HG03342 (cell line): ENCODE results near the gene MOB3A.
A peak's percentile ranks its signal among the peaks of the same experiment; 100 is the strongest.

Experiments
- ATAC-seq: cut with Tn5 transposase; IDR thresholded peaks from one replicate; pipeline ENCODE4 v1.9.1; 2021; ENCODE audit warnings: mild to moderate bottlenecking, moderate library complexity; ENCODE audit not compliant: unreplicated experiment

Gene MOB3A

DNA sequence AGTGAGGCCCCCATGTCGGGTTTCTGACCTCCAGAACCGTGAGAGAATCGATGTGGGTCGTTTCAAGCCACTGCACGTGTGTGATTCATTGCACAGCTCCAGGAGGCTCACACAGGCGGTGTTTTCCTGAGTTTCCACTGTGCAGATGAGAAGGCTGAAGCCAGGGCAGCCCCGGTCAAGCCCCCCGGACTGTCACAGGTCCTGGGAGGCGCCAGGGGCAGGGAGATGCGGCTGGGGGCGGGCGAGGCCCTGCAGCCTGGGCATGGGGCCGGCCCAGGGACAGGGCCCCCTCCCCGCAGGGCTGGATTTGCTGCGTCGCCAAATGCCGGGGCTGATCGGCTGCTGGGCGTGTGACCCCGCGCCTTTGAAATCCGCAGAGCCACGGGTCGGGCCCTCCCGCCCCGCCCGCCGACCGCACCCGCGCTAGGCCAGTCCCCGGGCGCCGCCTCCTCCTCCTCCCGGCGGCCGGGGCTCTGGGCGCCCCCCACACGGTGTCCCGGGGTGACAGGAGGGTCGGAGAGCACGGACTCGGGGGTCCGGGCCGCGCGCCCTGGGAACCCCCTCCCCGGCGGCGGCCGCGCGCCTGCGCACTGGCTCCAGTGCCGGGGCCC is 35.1 kb downstream of the MOB3A start:
- ATAC-seq: peak; percentile 27

DNA sequence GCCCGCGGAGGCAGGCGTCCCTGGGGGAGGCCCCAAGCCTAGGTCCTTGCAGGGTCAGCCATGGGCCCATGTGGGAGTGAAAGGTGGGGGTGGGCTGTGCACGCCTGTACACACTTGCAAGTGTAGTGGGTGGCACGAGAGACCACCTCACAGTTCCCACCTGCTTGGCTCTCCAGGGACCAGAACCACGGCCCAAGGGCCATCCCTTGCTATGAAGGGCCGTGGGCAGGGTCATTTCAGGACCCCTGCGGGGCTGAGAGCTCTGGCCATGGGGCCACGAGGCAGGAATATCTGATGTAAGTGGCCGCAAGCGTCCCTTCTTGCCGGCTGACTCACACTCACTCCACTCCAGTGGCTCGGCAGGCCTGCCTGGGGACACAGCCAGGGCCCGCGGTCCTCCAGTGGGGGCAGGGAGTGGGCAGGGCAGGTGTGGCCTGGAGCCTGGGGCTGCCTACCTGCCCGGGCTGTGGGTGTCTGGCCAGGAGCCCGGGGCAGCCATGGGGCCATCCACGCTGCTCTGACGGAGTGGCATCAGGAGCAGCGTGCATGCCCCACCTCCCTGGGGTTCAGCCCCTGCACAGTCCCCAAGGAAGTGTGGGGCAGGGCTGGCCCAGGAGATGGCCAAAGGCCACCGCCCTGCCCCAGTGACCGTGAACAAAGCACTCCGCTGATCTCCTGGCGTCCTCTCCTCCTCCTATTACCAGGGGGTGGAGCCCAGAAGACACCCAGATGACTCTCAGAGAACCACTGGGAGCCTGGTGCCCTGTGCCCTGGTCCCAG is 36.5 kb downstream of the MOB3A start:
- ATAC-seq: no peak

DNA sequence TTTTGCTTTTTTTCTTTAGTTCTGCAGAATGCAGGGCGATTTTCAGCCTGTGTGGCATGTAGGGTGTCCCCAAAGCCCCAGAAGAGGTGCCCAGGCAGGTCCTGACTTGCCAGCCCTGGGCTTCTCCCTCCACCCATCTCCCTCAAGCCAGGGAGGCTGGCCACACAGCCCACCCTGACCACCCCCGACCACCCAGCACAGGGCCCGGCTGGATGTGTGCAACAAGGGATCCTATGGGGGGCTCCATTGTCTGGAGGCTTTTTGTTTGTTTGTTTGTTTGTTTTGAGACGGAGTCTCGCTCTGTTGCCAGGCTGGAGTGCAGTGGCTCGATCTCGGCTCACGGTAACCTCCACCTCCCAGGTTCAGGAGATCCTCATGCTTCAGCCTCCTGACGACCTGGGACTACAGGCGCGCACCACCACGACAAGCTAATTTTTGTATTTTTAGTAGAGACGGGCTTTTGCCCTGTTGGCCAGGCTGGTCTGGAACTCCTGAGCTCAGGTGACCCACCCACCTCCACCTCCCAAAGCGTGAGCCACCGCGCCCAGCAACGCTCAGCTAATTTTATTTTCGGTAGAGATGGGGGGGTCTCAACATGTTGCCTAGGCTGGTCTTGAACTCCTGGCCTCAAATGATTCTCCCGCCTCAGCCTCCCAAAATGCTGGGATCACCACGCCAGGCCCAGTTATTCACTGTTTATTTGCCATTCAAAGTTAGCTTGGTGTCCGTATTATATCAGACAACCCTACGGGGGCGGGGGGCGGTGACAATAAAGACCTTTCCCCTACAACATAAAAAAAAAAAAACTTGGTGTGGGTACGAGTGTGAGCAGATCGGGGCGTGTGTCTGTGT is 37.3 kb downstream of the MOB3A start:
- ATAC-seq: no peak

DNA sequence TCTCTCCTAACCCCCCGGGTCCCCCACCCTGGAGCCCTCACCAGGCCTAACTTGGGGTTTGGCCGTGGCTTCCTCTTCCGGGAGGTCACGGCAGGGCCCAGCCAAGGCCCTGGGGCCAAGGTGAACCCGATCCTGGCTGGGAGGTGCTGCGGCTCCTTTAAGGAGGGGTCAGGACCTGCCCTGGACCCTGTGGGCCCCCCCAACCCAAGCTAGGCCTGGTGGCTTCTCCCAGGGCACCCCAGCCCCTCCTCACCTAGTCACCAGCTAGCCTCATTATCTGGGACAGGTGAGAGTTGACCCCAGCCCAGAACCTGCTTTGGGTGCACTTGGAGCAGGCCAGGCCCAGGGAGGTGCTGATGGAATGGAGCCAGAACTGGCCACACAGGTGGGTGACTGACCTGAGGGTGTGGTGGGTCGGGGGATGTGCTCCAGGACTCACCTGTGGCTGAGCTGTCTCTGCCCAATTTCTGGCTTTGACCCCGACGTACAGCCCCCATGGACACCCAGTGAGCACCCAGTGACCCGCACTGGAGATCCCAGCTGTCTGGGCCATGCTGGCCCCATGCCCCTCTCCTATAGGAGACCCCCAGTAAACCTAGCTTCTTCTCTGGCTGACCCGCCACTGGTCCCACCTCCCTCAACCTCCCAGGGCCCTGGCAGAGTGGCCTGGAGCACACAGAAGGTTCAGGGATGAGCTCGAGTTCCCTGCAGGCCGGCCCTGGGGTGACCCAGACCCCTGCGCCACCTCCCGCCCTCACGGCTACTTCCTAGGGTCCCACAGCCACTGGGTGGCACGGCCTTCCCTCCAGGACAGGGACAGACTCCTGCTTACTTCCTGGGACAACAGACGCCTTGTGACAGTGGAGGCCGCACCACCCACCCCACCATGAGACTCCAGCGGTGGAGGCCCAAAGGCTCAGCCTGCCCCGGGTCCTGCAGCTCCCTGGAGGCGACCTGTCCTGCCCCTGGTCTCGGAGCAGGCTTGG is 38.3 kb downstream of the MOB3A start:
- no peak for ATAC-seq

DNA sequence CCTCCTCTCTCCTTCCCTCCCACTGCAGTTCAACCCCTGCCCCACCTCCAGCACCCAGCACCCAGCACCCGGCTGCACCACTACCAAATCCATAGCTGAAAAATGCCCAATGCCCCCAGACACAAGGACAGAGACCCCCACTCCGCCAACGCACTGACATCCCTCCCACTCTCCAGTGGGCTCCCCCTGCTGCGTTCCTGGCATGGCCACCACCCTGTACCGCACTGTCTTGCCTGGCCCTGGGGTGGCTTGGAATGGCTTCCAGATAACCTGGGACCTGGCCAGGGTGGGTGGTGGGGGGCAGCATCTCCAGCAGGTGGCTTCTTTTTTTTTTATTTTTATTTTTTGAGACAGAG is 39.3 kb downstream of the MOB3A start:
- ATAC-seq: no peak

DNA sequence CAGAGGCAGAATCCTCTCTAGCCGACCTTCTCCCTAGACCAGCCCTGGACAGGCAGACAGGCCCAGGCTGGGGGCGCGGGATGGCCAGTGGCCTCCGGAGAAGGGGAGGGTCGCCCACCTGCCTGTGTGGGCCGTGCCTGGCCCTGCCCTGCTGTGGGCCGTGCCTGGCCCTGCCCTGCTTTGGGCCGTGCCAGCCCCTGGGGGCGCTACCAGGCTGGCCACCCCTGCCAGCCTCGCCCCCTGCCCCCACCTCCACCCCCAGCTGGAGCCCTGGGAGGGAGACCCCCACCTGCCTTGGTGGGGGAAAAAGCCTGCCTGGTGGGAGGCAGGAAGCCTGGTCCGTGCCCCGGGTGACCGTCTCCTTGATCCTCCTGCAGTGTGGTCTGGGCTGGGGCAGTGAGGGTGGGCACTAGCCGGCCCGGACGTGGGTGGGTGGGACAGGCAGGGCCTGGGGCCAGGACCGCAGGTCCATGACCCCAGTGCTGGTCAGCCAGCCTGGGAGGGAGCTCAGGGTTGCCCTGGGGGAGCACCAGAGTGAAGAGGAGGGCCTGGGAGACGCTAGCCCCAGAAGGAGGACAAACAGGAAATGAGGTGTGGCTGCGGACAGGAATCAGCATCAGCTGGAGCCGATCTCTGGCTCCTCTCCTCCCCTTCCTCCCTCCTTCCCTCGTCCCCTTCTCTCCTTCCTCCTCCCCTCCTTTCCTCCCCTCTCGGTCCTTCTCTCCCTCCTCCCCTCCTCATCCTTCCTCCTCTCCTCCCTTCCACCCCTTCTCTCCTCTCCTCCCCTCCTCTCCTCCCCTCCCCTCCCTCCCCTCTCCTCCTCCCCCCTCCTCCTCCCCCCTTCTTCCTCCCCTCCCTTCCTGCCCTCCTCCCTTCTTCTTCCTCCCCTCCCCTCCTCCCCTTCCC is 39.9 kb downstream of the MOB3A start:
- no peak for ATAC-seq

DNA sequence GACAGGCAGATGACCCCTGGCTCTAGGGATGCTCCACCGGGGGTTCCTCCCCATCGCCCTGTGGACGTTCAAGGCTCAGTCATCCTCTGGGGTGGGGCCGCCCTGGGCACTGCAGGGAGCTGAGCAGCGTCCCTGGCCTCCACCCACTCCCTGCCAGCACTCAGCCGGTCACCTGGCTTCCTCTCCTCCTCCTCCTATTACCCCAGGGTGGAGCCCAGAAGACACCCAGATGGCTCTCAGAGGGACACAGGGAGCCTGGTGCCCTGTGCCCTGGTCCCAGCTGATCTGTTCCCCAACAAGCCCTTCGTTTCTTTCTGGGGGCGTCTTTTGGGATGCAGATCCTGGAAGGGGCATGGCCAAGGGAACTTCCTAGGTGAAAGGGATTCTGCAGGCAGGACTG is 41.4 kb downstream of the MOB3A start:
- ATAC-seq: no peak

DNA sequence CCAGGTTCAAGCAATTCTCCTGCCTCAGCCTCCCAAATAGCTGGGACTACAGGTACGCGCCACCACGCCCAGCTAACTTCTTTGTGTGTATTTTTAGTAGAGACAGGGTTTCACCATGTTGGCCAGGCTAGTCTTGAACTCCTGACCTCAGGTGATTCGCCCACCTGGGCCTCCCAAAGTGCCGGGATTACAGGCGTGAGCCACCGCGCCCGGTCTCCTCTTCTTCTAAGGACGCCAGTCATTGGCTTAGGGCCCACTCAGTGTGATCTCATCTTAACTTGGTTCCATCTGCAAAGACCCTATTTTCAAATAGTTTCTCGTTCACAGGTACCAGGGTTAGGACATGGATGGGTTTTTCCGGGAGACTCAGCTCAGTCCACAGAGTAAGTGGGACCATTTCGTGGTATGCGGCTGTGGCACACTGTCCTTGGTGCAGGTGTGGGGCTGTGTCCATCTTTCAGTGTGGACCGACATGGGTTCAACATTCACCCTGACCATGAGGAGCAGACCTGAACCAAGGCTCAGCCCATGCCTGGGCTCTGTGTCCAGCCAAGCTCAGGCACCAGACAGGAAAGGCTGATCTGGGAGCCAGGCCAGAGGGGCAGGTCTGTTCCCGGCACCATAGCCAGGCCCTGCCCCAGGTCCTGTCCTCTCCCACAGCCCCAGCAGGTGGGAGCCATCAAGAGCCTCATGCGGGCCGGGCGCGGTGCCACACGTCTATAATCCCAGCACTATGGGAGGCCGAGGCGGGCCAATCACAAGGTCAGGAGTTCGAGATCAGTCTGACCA is 42.3 kb downstream of the MOB3A start:
- ATAC-seq: no peak

DNA sequence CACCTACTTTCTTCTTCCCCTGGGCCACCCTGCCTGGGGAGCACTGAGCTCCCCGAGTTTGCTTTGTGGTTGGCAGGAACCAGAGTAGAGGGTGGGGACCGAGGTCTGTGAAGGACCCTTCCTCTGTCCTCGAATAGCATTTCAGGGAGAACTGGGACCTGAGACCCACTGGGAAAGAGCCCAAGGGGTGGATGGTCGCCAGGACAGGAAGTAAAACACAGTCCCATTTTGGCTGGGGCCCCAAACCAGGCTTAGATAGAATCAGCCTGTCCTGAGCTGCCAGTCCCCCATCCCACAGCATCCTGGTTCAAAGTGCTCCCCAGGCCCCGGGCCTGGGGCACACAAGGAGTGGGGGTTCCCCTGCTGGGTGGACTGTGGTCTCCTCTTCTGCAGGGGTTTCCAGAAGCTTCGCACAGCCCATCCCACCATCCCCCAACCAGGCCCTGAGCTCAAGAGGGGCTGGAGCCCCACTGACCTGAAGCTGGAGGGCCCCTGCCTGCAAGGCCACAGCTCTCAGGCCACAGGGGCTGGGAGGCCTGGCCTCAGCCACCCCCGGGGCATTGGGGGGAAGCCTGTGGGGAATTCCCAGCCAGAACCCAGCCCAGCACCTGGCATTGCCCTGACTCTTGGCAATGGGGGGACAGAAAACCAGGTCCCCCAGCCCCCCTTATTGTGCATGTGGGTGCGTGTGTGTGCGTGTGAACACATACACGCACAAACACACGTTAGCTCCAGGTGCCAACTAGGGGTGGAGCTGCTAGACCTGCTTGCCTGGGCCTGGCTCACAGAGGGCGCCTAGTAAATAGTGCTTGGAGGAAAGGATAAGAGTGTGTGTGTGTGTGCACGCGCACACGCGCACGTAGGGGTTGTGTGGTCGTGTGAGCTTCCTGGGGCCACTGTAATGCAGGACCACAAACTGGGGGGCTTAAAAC is 44.1 kb downstream of the MOB3A start:
- ATAC-seq: no peak

DNA sequence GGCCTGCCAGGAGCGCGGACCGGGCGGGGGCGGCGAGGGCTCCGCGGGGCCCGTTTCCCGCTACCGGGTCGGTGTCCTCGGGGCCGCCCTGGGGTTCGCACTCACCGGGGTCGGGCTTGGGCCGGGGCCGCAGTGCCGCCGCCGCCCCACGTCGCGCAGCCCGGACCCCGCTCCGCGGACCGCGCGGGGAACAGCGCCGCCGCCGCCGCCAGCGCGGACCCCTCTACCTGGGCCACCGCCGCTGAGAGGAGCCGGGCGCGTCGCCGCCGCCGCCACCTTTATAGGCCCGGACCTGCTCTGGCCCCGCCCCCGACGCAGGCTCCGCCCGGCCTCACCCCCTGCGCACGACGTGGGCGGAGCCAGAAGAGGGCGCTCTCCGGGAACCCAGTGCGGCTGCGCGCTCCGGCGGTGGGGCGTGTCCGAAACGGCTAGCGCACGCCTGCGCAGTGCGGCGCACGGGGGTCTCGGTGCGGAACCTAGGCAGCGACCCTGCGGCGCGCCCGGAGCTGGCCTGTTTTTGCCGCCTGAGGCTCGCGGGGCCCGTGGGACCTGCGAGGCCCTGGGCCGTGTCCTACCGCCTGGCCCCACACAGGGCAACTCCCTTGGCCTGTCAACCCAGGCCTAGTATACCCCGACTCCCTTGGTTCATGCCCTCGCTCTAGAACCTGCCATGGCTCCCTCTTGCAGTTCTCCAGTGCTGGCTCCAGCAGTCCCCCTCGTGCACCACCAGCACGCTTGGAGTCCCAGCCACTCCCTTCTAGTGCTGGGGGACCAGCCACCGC is 44.9 kb downstream of the MOB3A start, which contains the start of gene MKNK2:
MKNK2 (minus strand) TSS at position 254 of the 782 bp plus-strand sequence. CDS start 393 bp downstream, outside the sequence.
- ATAC-seq: peak; percentile 56

DNA sequence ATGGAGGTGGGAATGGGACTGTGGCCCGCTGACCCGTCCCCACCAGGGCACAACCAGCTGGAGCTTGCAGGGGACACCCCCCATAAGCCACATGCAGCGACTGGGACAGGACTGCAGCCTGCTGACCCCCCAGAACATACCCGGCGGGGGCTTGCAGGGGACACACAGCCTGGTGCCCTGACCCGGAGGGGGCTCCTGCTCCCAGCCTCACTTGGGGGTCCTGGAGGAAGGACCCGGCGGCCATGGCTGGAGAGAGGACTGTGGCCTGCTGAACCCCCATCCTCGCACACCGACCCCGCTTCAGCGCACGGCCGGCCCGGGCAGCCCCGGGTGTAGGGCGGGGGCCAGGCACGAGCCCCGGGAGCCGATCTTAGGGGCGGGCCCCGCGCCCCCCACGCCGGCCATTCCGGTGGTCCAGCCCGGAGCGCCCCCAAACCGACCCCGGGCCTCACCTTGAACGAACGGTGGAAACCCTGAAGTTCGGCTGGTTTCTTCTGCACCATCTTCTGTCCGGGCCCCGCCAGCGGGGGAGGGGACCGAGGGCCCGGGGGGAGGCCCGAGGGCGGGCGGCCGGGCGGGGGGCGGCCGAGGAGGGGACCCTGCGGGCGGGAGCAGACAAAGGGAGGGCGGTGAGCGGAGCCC is 45.7 kb downstream of the MOB3A start:
- ATAC-seq: no peak

DNA sequence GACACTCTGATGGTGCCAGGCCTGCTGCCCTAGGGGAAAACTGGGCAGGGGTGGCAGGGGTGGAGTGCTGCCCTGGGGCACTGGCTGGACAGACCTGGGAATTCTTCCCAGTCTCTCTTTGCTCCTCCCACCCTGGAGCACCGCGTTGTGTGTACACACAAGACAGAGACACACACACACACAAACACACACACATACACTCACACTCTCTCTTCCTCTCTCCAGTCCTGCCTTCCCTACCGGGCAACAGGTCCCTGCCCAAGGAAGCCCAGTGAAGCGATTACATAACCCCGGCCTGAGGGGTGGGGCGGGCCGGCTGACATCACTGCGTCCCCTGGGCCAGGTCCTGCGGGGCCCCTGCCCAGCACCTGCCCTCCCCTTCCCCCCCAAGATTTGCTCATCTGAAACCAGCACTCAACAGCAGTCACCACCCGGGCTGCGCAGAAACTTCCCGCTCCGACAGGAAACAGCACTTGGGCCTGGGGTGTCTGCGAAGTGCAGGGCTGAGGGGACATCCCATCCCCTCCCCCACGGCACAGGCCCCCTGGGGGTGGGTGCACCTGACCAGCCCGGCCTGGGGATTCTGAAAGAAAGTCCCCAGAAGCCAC is 46.3 kb downstream of the MOB3A start:
- ATAC-seq: no peak

DNA sequence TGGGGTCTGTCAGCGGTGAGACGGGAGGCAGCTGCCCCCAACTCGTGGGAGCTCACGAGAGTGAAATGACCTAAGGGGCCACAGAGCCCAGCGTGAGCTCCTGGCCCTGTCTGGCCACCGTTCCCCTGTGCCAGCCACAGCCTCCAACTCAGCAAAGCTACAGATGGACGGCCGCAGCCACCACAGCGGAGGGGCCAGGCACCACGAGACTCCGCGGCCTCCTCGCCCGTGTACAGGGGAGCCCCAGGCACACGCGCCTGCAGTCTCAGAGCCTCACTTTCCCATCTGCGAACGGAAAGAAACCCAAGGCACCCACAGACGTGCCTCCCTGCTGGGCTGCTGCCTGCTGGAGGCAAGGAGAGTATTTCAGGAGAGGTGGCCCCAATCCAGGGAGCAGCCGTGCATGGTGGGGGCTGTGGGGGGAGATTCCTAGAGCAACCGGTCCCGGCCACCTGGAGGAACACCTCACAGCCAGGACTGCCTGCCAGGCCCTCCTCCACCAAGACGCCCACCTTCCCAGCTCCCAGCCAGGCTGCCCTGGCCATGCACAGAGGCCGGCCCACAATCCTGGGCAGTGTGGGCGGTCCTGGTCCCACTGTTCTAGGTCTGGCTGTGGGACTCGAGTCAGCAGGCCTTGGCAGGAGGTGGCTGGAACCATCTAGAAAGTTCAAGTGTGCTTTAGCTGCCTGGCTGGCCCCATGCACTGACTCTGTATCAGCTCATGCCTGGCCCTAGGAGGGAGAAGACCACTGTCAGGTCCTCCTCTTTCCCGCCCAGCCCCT is 47.0 kb downstream of the MOB3A start:
- no peak for ATAC-seq

DNA sequence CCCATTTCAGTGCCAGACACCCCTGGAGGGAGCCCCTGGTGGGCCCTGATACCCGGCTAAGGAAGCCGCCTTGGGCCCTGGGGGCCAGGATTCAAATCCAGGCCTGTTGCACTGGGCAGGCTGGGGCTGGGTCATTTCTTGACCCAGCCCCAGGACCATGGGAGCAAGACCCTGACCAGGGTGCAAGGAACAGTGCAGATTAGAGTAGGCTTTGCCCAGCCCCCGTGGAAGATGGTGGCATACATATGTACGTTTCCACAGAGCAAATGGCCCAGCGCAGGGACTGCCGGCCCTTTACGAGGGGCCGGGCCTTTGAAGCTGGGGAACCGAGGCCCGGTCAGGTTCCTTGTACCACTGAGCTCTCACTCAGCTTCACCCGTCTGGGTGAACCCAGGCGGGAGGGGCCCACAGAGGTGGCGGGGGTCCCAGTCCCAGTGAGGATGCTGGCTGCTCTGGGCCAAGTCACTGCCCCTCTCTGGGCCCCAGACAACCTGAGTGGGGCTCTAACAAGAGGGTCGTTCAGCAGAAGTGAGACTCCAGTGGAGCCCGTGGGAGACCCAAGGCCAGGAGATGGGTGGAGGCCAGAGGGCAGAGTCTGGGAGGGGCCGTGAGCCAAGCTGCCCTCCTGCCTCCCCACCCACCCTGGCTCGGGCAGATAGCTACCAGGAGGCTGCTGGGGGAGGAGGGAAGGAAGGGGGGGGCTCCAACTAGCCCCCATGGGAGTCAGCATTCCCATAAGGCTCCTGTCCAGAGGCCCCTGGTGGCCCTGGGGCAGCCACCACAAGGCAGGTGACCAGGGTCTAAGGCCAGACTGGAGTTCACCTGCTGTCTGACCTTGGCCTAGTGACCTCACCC is 47.8 kb downstream of the MOB3A start:
- ATAC-seq: no peak
